ENCODE results near the gene NOPCHAP1.
"Not testable (repeated sequence)": the region's sequence is repeated elsewhere in the genome, so short reads cannot be mapped to it uniquely, and the experiment has no call there.

The NOPCHAP1 gene

DNA sequence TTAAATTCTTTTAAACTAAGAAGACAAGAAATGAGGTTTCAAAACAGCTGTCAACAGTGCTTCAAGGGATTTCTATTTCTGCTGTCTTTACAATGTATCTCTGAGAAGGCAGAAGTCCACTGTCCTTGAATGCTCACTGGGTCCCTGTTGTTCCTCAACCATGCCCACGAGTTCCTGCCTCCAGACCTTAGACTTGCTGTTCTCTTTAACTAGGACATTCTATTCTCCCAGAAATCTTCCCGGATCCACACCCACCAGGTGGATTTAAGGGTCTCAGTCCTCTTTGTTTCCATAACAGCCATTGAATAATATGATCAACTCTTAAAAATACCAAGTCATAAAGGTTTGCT lies 21.3 kb upstream of the NOPCHAP1 start:
- no peak for DNase-seq (ENCODE audit: low spot score)

DNA sequence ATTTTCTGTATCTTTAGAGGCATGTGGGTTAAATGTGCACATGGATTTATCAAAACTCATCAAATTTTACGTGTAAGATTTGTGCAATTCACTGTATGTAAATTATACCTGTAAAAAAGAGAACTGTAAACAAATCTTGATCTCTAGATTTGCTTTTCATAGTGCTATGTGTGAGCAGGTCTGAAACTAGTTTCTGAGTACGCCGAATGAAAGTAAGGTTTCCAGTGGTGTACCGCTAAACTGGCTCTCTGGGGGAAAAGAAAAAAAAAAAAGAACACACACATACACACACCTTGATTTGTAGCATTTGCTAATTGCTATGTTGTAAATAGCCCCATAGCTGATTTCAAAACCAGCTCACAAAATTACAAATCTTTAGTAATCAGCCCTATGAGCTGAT lies 19.4 kb upstream of the NOPCHAP1 start:
- DNase-seq (ENCODE audit: low spot score): no peak

DNA sequence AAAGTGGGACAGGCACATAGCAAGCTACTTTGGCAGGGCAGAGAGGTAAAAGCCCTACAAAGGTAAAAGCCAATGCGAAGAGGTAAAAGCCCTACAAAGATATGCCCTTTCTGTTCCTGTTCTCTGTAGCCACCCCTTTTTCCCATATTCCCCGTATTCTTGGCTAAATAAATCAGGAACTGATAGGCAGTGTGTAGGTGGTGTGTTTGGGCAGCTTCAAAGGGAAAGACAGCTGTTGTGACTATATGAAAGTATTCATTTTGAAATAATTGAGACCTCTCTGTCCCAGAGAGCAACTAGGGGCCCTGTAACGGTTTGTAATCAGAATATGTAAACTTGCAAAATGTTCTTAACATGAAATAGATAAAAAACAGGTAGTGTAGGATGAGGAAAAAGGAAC lies 16.8 kb upstream of the NOPCHAP1 start:
- DNase-seq (ENCODE audit: low spot score): no peak

GRCh38 chr12:104971306-104971705 lies 14.8 kb upstream of the NOPCHAP1 start:
- DNase-seq (ENCODE audit: low spot score): no peak

DNA sequence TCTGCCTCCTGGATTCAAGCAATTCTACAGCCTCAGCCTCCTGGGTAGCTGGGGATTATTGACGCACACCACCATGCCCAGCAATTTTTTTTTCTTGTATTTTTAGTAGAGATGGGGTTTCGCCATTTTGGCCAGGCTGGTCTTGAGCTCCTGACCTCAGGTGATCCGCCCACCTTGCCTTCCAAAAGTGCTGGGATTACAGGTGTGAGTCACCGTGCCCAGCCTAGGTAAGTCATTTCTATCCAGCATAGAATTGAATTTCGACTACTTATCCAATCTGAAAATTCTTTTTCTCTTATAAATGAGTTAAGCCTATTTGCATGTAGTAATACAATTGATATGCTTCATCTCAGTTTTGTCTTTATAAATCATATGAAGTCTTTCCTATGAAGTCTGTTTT lies 12.9 kb upstream of the NOPCHAP1 start:
- no peak for DNase-seq (ENCODE audit: low spot score)

DNA sequence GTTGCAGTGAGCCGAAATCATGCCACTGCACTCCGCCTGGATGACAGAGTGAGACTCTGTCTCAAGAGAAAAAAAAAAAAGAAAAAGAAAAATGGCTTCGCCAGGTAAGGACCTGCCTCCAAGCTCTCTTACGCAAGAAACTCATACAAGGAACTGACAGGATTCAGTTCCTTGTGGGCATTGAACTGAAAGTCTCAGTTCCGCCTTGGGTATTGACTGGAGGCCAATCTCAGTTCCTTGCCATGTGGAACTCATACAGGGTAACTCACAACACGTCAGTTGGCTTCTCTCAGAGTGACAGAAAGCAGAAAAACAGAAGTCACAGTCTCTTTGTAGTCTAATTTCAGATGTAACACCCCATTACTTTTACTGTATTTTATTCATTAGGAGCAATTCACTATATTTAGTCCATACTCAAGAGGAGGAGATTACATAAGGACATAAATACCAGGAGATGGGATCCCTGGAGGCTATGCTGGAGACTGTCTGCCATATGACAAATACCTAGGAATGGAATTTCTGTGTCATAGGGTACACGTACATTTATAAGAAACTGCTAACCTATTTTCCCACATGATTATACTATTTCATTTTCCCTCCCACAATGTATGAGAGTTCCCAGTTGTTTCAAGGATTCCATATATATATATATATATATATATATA lies 11.4 kb upstream of the NOPCHAP1 start:
- DNase-seq (ENCODE audit: low spot score): no peak

GRCh38 chr12:104975587-104976343 lies 10.4 kb upstream of the NOPCHAP1 start:
- no peak for DNase-seq (ENCODE audit: low spot score)

DNA sequence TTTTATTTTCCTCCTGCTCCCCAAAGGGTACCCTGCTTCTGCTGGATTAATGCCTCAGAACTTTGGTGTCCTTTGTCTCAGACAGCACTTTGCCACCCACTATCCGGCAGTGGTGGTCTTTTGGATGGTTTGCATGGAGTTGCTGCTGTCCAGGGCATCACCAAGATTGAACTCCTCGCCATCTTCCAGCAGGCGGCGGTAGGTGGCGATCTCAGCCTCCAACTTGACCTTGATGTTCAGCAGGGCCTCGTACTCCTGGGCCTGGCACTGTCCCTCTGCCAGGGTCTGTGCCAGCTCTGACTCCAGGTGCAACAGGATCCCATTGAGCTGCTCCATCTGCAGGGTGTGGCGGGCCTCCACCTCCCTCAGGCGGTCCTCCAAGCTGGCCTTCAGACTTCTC lies 9.4 kb upstream of the NOPCHAP1 start:
- no peak for DNase-seq (ENCODE audit: low spot score)

GRCh38 chr12:104977688-104978087 lies 8.4 kb upstream of the NOPCHAP1 start:
- DNase-seq (ENCODE audit: low spot score): not testable (repeated sequence)

GRCh38 chr12:104985206-104985605 lies 910 bp upstream of the NOPCHAP1 start:
- no peak for DNase-seq (ENCODE audit: low spot score)

GRCh38 chr12:104990950-104991349 lies 4.8 kb downstream of the NOPCHAP1 start:
- DNase-seq (ENCODE audit: low spot score): no peak

DNA sequence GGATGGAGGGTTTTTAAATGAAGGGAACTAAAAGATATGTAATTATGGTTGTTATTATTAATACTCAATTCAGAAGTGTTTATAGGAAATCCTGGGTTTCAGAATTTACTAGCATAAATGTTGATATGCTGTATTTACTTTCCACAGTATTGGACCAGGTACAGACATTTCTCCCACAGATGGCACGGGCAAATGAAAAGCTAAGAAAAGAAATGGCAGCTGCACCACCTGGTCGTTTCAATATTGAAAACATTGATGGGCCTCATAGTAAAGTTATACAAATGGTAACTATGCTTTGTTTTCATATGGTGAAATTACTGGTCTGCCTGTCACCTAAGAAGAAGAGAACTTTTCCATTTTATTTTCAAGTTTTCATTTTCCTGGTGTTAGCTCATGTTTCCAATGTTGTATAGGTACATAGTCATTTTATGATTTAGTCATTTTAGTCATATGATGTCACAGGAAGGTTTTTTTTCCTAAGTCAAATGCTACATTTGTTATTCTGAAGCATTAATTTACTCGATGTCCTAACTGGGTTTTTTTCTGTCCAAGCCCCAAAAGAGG lies 5.5 kb downstream of the NOPCHAP1 start:
- DNase-seq (ENCODE audit: low spot score): no peak

GRCh38 chr12:104994336-104994735 lies 8.2 kb downstream of the NOPCHAP1 start:
- no peak for DNase-seq (ENCODE audit: low spot score)

GRCh38 chr12:104997541-104997940 lies 11.4 kb downstream of the NOPCHAP1 start:
- no peak for DNase-seq (ENCODE audit: low spot score)

DNA sequence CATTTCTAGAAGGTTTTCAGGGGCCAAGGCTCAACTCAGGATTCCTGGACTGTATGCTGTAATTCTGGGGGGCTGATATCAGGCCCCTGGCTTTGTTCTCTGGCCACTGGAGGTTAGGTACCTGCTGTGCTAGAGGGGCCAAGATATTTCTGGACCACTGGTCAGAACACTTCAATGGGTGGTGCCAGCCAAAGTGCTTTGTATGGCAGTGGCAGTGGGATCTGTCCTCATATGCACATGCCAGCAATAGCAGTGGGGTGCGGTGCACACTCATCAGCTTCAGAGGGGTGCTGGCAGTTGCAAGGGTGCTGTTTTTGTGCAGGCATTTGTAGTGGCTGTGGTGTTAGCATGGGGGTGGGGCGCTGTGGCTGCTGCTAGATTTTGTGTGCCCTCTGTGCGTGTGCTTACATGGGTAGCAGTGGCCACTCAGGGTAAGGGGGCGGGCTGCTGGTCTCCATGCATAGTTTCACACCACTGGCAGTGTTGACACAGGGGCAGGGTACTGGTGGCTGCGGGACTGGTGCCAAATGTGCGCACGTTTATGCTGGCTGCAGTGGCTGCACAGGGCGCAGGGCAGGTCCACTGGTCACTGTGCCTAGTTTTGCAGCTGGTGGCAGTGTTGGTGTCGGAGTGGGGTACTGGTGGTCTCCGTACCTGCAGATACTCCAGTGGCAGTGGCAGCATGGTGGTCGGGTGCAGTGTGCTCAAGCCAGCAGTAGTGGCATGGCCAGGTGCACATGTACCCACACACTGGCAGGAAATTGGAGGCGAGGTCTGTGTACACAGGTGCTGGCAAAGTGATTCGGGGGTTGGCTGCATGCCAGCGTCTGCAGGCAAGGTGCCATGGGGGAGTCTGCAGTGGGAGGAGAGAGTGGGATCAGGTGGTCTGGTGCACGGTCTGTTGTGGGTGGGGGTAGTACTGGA lies 12.6 kb downstream of the NOPCHAP1 start:
- no peak for DNase-seq (ENCODE audit: low spot score)

DNA sequence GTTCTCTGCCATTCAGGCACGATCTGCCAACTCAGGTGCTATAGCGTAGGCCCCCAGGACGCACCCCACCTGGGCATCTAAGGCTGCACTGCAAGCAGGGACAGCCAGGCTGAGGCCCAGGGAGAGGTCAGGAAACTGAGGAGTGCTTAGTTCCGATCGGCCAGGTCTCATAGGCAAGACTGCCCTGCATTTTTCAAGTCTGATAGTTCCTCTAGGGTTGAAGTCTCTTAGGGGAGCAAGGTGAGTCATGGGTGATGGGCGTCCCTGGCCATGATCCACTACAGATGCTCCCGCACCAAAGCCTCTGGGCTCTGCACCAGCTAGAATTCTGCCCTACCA lies 13.2 kb downstream of the NOPCHAP1 start:
- no peak for DNase-seq (ENCODE audit: low spot score)

DNA sequence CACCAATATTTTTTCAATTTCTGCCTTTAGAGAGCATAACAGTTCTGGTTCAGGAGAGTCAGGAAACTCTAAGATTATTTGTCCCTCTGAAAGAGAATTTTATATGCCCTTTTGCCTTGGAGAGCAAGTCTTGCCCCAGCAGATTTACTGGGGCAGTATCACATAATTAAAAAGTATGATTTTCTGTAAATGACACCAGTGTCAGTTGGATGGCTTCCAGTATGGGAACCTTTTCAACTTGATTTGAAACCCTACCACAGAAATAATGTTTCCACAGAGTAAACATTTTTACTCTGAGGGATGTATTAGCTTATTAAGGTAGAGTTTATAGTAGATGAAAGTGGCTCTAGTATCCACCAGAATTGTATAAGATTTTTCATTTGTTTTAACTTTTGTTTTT lies 15.4 kb downstream of the NOPCHAP1 start:
- no peak for DNase-seq (ENCODE audit: low spot score)

DNA sequence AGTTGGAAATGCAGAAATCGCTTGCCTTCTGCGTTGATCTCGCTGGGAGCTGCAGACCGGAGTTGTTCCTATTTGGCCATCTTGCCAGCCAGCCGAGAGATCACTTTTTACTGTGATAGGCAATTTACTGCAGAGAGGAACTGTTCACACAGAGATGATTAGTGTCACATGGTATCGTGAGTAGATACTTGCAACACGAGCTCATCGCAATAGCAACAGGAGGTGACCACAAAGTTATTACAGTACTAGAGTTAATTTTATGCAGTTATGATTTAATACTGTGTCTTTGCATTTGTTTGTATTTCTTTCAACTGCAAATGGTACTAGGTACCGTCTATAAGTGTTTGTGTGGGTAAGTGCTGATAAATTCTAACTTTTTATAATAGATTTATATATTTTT lies 27.8 kb downstream of the NOPCHAP1 start:
- DNase-seq (ENCODE audit: low spot score): no peak

- DNase-seq (ENCODE audit: low spot score): no peak
These were observed 28.5 kb downstream of the NOPCHAP1 start for GRCh38 chr12:105014603-105015002.

DNA sequence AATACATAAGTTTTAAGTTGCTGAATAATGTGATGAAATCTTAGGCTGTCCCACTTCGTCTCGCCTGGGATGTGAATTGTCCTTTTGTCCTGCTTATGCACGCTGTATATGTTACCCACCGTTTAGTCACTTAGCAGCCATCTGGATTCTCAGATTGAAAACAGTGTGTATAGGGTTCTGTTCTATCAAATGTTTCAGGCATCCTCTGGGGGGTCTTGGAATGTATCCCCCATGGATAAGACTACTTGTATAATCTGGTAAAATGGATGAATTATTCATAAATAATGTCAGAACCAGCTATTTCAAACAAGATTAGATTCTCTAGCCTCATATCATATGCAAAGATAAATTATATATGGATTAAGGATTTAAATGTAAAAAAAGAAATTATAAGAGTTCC lies 29.4 kb downstream of the NOPCHAP1 start:
- no peak for DNase-seq (ENCODE audit: low spot score)

- no peak for DNase-seq (ENCODE audit: low spot score)
These were observed 31.9 kb downstream of the NOPCHAP1 start for GRCh38 chr12:105018012-105018411.

DNA sequence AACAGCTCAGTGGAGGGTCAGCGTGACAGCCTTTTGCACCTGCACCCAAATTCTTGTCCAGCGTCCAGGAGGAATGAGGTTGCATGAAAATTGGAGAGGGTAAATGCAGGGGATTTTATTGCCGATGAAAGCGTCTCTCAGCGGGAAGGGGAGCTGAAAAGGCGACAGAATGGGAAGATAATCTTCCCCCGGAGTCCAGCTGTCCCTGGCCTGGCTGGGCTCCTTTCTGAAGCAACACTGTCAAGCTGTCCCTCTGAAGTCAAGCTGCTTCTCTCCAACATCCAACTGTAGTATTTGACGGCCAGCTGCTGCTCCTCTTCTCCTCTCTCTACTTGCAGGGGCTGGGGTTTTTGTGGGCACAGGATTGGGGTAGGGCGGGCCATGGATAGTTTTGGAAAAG lies 32.7 kb downstream of the NOPCHAP1 start:
- no peak for DNase-seq (ENCODE audit: low spot score)
